Transverse colon (tissue), 4 donors: Measurements from ENCODE around the gene ANXA5. TPM values are rescaled to one million over a fixed set of nuclear protein-coding genes. Genes with fewer than 3 reads are reported as not detected.

Source experiments
- DNase-seq: peaks from one replicate; pipeline ENCODE4 v3.0.0-alpha.2; 2019
- H3K27ac ChIP-seq, 4 donors: fragments of 200-600 bp; sonication (generic); 2 replicates each; pipeline ENCODE4 v1.5.1; 2016 to 2018; ENCODE audit warnings: inconsistent platforms in 4 of 4
- H3K27me3 ChIP-seq: fragments of 200-600 bp; sonication (generic); 2 replicates; pipeline ENCODE4 v1.5.1; 2017; ENCODE audit warnings: inconsistent platforms
- H3K36me3 ChIP-seq, 4 donors: fragments of 200-600 bp; sonication (generic); 2 replicates each; pipeline ENCODE4 v1.5.1; 2017 to 2019; ENCODE audit warnings: inconsistent platforms in 4 of 4
- H3K4me1 ChIP-seq, 4 donors: fragments of 200-600 bp; sonication (generic); 2 replicates each; pipeline ENCODE4 v1.5.1; 2017 to 2020; ENCODE audit warnings: inconsistent platforms in 4 of 4
- H3K4me3 ChIP-seq, 4 donors: fragments of 200-600 bp; sonication (generic); 1 replicate in 1 of 4; 2 replicates in 3 of 4; pipeline versions ENCODE4 v1.5.1 to v1.6.1; 2017 to 2019; ENCODE audit warnings: inconsistent platforms in 4 of 4
- H3K9me3 ChIP-seq, 2 donors: fragments of 200-600 bp; sonication (generic); 2 replicates each; pipeline ENCODE4 v1.5.1; 2017 to 2019; ENCODE audit warnings: inconsistent platforms in 2 of 2
- EP300 ChIP-seq: sonication (generic); formaldehyde crosslinking; IDR thresholded peaks from one replicate; pipeline ENCODE4 v1.6.1; 2017; ENCODE audit warnings: antibody characterized with exemption, low read depth
- POLR2A ChIP-seq: fragments of 450-650 bp; IDR thresholded peaks from one replicate; pipeline ENCODE4 v1.6.1; 2016; ENCODE audit warnings: antibody characterized with exemption, mild to moderate bottlenecking, moderate library complexity
- POLR2AphosphoS5 ChIP-seq, 3 donors: sonication (generic); formaldehyde crosslinking; IDR thresholded peaks; one replicate each; pipeline ENCODE4 v1.6.1; 2016; ENCODE audit warnings: antibody characterized with exemption in 3 of 3
- WGBS, 2 donors: methylation state at CpG; one replicate each; pipeline ENCODE4 v1.1.5; 2018; ENCODE audit warnings: low coverage in 1 of 2; 5-methylcytosine and 5-hydroxymethylcytosine counted together
- in situ Hi-C, 4 donors: fragments of 200-750 bp; cut with MboI; loops; one replicate each; pipeline versions ENCODE4 v1.15.0 to v1.15.1; 2017; ENCODE audit warnings: low sequenced_read_pairs in 3 of 4, low pct_ligation_motif_present in 1 of 4, low pct_unique_long_range_greater_than_20kb in 1 of 4
- intact Hi-C: fragments of 100-400 bp; cut with DNase I; formaldehyde crosslinking; loops from one replicate; pipeline ENCODE4 v1.15.1; 2023; ENCODE audit warnings: low total_unique reads
- total RNA-seq, 4 donors: library from RNA; depleted of rRNA; stranded (reverse); fragments of >200 nt; gene quantifications; one replicate each; pipeline ENCODE4 v1.1.0, GENCODE V29; 2016
- TF ChIP-seq, protein P1 (sequence below), 5 experiments: fragments of 200-600 bp in 3 of 5; fragments of 450-650 bp in 2 of 5; sonication (generic) in 3 of 5; IDR thresholded peaks; 1 replicate in 2 of 5; 2 replicates in 3 of 5; pipeline ENCODE4 v1.5.1; 2016 to 2017; ENCODE audit warnings: antibody characterized with exemption in 5 of 5, inconsistent platforms in 3 of 5, mild to moderate bottlenecking in 2 of 5, moderate library complexity in 1 of 5

ANXA5 gene
- total RNA-seq, 4 donors from 2014 or later, result 62.7 to 196 (median 135) TPM

DNA sequence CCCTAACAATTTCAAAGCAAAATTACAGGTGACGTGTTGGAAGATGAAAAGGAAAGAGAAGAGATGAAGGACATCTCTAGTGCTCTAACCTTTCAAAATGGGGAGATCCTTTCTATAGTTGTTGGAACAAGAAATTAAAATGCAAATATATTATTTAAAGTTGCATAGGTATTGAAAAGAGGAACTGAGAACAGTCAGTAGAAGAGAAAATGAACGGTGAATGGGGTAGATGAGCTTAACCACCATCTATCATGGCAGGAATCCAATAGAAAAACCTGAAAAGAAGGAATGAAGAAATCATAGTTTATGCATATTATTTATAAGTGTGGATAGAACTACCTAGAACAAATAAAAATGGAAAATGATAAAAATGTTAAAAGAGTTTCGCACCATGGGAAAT is 42.0 kb downstream of the ANXA5 start:
- H3K9me3 ChIP-seq, result no peaks in the 10 kb centered on the region
- no peaks in the 10 kb centered on the region for H3K36me3 ChIP-seq
- TF ChIP-seq, protein P1, sequence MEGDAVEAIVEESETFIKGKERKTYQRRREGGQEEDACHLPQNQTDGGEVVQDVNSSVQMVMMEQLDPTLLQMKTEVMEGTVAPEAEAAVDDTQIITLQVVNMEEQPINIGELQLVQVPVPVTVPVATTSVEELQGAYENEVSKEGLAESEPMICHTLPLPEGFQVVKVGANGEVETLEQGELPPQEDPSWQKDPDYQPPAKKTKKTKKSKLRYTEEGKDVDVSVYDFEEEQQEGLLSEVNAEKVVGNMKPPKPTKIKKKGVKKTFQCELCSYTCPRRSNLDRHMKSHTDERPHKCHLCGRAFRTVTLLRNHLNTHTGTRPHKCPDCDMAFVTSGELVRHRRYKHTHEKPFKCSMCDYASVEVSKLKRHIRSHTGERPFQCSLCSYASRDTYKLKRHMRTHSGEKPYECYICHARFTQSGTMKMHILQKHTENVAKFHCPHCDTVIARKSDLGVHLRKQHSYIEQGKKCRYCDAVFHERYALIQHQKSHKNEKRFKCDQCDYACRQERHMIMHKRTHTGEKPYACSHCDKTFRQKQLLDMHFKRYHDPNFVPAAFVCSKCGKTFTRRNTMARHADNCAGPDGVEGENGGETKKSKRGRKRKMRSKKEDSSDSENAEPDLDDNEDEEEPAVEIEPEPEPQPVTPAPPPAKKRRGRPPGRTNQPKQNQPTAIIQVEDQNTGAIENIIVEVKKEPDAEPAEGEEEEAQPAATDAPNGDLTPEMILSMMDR (IDR thresholded peaks at IDR 0.05), result no peak
- TF ChIP-seq POLR2AphosphoS5 (IDR thresholded peaks at IDR 0.05), result no peak
- TF ChIP-seq EP300, result no peak
- TF ChIP-seq POLR2A, result no peak
- no peaks in the 10 kb centered on the region for H3K27me3 ChIP-seq
- no peak overlapping the region for H3K27ac ChIP-seq
- 81 to 88% methylated on average over 2 to 3 of the region's 3 CpGs for WGBS, 2 donors
- in situ Hi-C loops (no loop called here), intact Hi-C loops (no loop called here)
- no peak overlapping the region for H3K4me3 ChIP-seq
- no peaks in the 10 kb centered on the region for H3K4me1 ChIP-seq
- DNase-seq, result no peak

DNA sequence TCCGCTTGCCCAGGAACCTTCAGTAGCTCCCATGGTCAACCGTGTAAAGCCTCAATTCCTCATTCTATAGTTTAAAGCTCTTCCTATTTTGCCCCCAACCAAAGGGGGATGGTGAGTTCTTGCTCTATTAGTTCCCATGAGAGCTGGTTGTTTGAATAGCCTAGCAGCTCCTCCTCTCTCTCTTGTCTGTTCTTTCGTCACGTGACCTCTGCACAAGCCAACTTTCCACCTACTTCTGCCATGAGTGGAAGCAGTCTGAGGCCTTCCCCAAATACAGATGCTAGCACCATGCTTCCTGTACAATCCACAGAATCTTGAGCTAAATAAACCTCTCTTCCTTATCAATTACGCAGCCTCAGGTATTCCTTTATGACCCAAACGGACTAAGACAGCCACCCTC is 42.8 kb downstream of the ANXA5 start:
- Histone ChIP-seq H3K27ac (no peak overlapping the region), H3K4me3 (no peak overlapping the region), H3K4me1 (no peaks in the 10 kb centered on the region), H3K27me3 (no peaks in the 10 kb centered on the region), H3K36me3 (no peaks in the 10 kb centered on the region), H3K9me3 (no peaks in the 10 kb centered on the region)
- 85 to 90% methylated on average over 3 to 6 of the region's 6 CpGs for WGBS, 2 donors
- intact Hi-C loops, result no loop called here
- no peak for TF ChIP-seq EP300
- TF ChIP-seq, protein P1 (IDR thresholded peaks at IDR 0.05), result no peak
- in situ Hi-C loops, result no loop called here
- no peak for DNase-seq

DNA sequence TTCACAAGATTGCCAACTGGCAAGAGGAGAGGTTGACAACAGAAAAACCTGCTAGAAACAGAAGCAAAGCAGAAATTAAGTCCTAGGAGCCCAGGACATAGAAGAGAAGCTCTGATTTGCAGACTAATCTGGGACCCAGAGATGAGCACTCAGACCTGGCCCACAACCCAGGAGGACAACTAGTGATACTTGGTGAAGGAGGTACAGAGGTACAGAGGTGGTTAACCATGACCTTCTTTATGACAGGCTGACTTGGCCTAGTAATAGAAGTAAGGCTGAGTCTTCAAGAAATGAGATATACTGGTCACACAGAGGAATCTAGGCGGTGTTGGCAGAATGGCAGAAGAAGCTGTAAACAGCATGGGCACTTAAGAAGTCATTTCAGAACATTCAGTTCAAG is 43.6 kb downstream of the ANXA5 start:
- intact Hi-C loops, result no loop called here
- in situ Hi-C loops, result no loop called here
- TF ChIP-seq POLR2AphosphoS5 (IDR thresholded peaks at IDR 0.05) (no peak), POLR2A (no peak)
- TF ChIP-seq, protein P1 (IDR thresholded peaks at IDR 0.05), result no peak

DNA sequence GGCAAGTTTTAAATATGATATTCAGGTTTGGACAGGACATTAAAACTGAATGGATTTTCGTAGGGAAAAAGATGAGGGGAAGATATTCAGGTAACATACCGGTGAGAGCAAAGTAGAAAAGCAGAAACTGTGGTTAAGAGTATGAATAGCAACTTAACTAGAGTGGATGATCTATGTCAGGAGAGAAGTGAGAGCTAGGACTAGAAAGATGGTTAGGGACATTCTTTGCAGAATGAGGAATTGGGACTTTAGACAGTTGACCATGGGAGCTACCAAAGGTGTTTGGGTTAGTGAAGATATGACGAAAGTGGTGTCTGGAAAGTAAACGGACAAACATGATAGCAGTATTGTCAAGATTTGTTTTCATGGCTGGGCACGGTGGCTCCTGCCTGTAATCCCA is 45.2 kb downstream of the ANXA5 start:
- Histone ChIP-seq H3K4me3 (no peak overlapping the region), H3K36me3 (no peaks in the 10 kb centered on the region), H3K27me3 (no peaks in the 10 kb centered on the region), H3K27ac (no peak overlapping the region), H3K9me3 (no peaks in the 10 kb centered on the region), H3K4me1 (no peaks in the 10 kb centered on the region)
- TF ChIP-seq EP300, result no peak
- no peak for TF ChIP-seq POLR2AphosphoS5 (IDR thresholded peaks at IDR 0.05)
- TF ChIP-seq, protein P1 (IDR thresholded peaks at IDR 0.05), result no peak
- no peak for TF ChIP-seq POLR2A
- no peak for DNase-seq
- intact Hi-C loops, result no loop called here
- in situ Hi-C loops, result no loop called here
- 39 to 44% methylated on average over 5 of the region's 5 CpGs for WGBS, 2 donors

More for the DNA sequence above, 43.6 kb downstream of the ANXA5 start:
- Histone ChIP-seq H3K27ac (no peak overlapping the region), H3K9me3 (no peaks in the 10 kb centered on the region), H3K36me3 (no peaks in the 10 kb centered on the region), H3K4me3 (no peak overlapping the region), H3K4me1 (no peaks in the 10 kb centered on the region), H3K27me3 (no peaks in the 10 kb centered on the region)
- WGBS, 2 donors, result 100% methylated on average over 1 of the region's 1 CpG; no CpG with 5 or more reads in 1 of the 2 donors
- DNase-seq, result no peak
